SK-N-DZ (cell line): Measurements from ENCODE around the gene ARHGEF10L.

Experiments used
- DNase-seq: peaks from one replicate; pipeline ENCODE4 v3.0.0-alpha.2; 2015; ENCODE audit warnings: low spot score

Gene ARHGEF10L

GRCh38 chr1:17700945-17701810, 161.7 kb downstream of the ARHGEF10L start:
- DNase-seq = peak; percentile 10

GRCh38 chr1:17704176-17704575, 164.7 kb downstream of the ARHGEF10L start:
- no peak for DNase-seq

GRCh38 chr1:17706445-17706844, 166.9 kb downstream of the ARHGEF10L start:
- no peak for DNase-seq

GRCh38 chr1:17709981-17710380, 170.5 kb downstream of the ARHGEF10L start:
- DNase-seq = no peak

GRCh38 chr1:17710889-17711576, 171.5 kb downstream of the ARHGEF10L start:
- DNase-seq = no peak

- no peak for DNase-seq
These were observed 172.0 kb downstream of the ARHGEF10L start for GRCh38 chr1:17711577-17711910.

- no peak for DNase-seq
These were observed 172.4 kb downstream of the ARHGEF10L start for GRCh38 chr1:17711941-17712340.

- no peak for DNase-seq
These were observed 174.5 kb downstream of the ARHGEF10L start for GRCh38 chr1:17713993-17714392.

- no peak for DNase-seq
These were observed 178.4 kb downstream of the ARHGEF10L start for GRCh38 chr1:17717594-17718535.

GRCh38 chr1:17719874-17720273, 180.4 kb downstream of the ARHGEF10L start:
- no peak for DNase-seq

- no peak for DNase-seq
These were observed 181.9 kb downstream of the ARHGEF10L start for GRCh38 chr1:17721444-17721843.

GRCh38 chr1:17723684-17724083, 184.2 kb downstream of the ARHGEF10L start:
- DNase-seq = no peak

- DNase-seq = no peak
These were observed 184.7 kb downstream of the ARHGEF10L start for GRCh38 chr1:17724150-17724549.

- DNase-seq = no peak
These were observed 185.7 kb downstream of the ARHGEF10L start for GRCh38 chr1:17725084-17725719.

GRCh38 chr1:17725811-17726582, 186.5 kb downstream of the ARHGEF10L start:
- DNase-seq = no peak

- DNase-seq = no peak
These were observed 188.7 kb downstream of the ARHGEF10L start for GRCh38 chr1:17728123-17728712.

GRCh38 chr1:17729248-17729647, 189.8 kb downstream of the ARHGEF10L start:
- peak; percentile 41 for DNase-seq

GRCh38 chr1:17729909-17730308, 190.4 kb downstream of the ARHGEF10L start:
- no peak for DNase-seq

GRCh38 chr1:17731460-17731859, 192.0 kb downstream of the ARHGEF10L start:
- DNase-seq = no peak

GRCh38 chr1:17732475-17732874, 193.0 kb downstream of the ARHGEF10L start:
- no peak for DNase-seq
